HepG2 (cell line): ENCODE data around the gene OGG1. TPM values are rescaled to one million over a fixed set of nuclear protein-coding genes. Genes with fewer than 3 reads are reported as not detected.

ENCODE experiments used
- ATAC-seq: fragments of 200-7000 bp; cut with Tn5 transposase; 3 replicates; pipeline ENCODE4 v1.9.1; 2020; ENCODE audit warnings: mild to moderate bottlenecking, moderate library complexity
- BruUV-seq: library from RNA; stranded (reverse); fragments of 400-500 nt; replicated peaks from 2 replicates; lab custom pipeline; 2021; lab: Mats Ljungman, UMichigan
- CTCF ChIA-PET: fragments of 300-600 bp; formaldehyde crosslinking; extraction: SDS; loops from one replicate; lab custom pipeline; 2021; ENCODE audit warnings: low total read pairs, inconsistent platforms, low intra/inter-chr PET ratio; lab: Yijun Ruan, JAX
- POLR2A ChIA-PET: fragments of 350-600 bp; sonication (Branson Sonifier 250); formaldehyde crosslinking; loops from one replicate; lab custom pipeline; 2020; ENCODE audit warnings: antibody characterized with exemption, inconsistent platforms; lab: Yijun Ruan, JAX
- DNase-seq: peaks from one replicate; pipeline ENCODE4 v3.0.0-alpha.2; 2015; ENCODE audit warnings: low spot score
- FAIRE-seq: peaks from 3 replicates; lab custom pipeline; 2011; peaks lifted over from hg19 to GRCh38; lab: Jason Lieb, UNC
- H2AFZ ChIP-seq: one replicate; pipeline ENCODE4 v1.6.1; 2011; ENCODE audit warnings: low read length, inconsistent platforms
- H3K27ac ChIP-seq: fragments of 300-600 bp; 3 replicates; pipeline ENCODE4 v1.8.0; 2011; ENCODE audit warnings: mixed run types, mild to moderate bottlenecking, mixed read lengths, low read length, inconsistent platforms; ENCODE audit not compliant: insufficient read depth; ENCODE audit errors: extremely low read length
- H3K27me3 ChIP-seq, 2 experiments: fragments of 200-600 bp in 1 of 2; 2 replicates in 1 of 2; 3 replicates in 1 of 2; pipeline versions ENCODE4 v1.6.0 to v1.8.0; 2011; ENCODE audit warnings: low read length in 2 of 2, mild to moderate bottlenecking in 2 of 2, moderate library complexity in 2 of 2, inconsistent platforms in 1 of 2; ENCODE audit not compliant: insufficient read depth in 2 of 2, control insufficient read depth in 1 of 2
- H3K36me3 ChIP-seq, 2 experiments: fragments of 200-600 bp in 1 of 2; replicated peaks in 1 of 2; 2 replicates in 1 of 2; 3 replicates in 1 of 2; pipeline versions ENCODE4 v1.5.1 to v1.8.0; 2011; ENCODE audit warnings: low read length in 2 of 2, inconsistent platforms in 1 of 2; ENCODE audit not compliant: insufficient read depth in 2 of 2, control insufficient read depth in 1 of 2
- H3K4me1 ChIP-seq: 2 replicates; pipeline ENCODE4 v1.5.1; 2012; ENCODE audit warnings: low read length, inconsistent platforms; ENCODE audit not compliant: insufficient read depth
- H3K4me2 ChIP-seq: 2 replicates; pipeline ENCODE4 v1.6.0; 2011; ENCODE audit warnings: low read depth, low read length, inconsistent platforms
- H3K4me3 ChIP-seq, 3 experiments: fragments of 200-600 bp in 1 of 3; sonication (generic), shearing (Covaris generic) in 1 of 3; replicated peaks in 1 of 3; 2 replicates each; pipeline ENCODE4 v1.5.1; 2011 to 2016; ENCODE audit warnings: low read length in 3 of 3, inconsistent platforms in 2 of 3, low read depth in 2 of 3, mild to moderate bottlenecking in 2 of 3, control low read depth in 1 of 3, mixed read lengths in 1 of 3; ENCODE audit not compliant: insufficient read depth in 1 of 3
- H3K79me2 ChIP-seq: one replicate; pipeline ENCODE4 v1.6.1; 2011; ENCODE audit warnings: low read length, inconsistent platforms; ENCODE audit not compliant: insufficient read depth
- H3K9ac ChIP-seq: 2 replicates; pipeline ENCODE4 v1.6.0; 2011; ENCODE audit warnings: mild to moderate bottlenecking, low read depth, low read length, inconsistent platforms; ENCODE audit not compliant: insufficient read depth
- H3K9me3 ChIP-seq: 2 replicates; pipeline ENCODE4 v1.5.1; 2012; ENCODE audit warnings: mild to moderate bottlenecking, low read length
- H4K20me1 ChIP-seq: 2 replicates; pipeline ENCODE4 v1.6.0; 2011; ENCODE audit warnings: inconsistent platforms, mild to moderate bottlenecking, low read length, moderate library complexity; ENCODE audit not compliant: insufficient read depth
- POLR2A ChIP-seq, 2 experiments: IDR thresholded peaks; 2 replicates each; pipeline ENCODE4 v1.6.1; 2011; ENCODE audit warnings: low read depth in 2 of 2, low read length in 2 of 2, mild to moderate bottlenecking in 1 of 2, moderate library complexity in 1 of 2; ENCODE audit not compliant: insufficient read depth in 1 of 2
- RAD51 ChIP-seq: fragments of 450-650 bp; IDR thresholded peaks from 2 replicates; pipeline ENCODE4 v1.6.1; 2016; ENCODE audit warnings: borderline replicate concordance
- USF2 ChIP-seq, 2 experiments: sonication (generic) in 1 of 2; formaldehyde crosslinking in 1 of 2; IDR thresholded peaks; 2 replicates each; pipeline versions ENCODE4 v1.5.1 to v1.6.1; 2011 to 2020; ENCODE audit warnings: borderline replicate concordance in 1 of 2, low read depth in 1 of 2, low read length in 1 of 2, mild to moderate bottlenecking in 1 of 2, missing genetic modification reagents in 1 of 2, moderate library complexity in 1 of 2
- ZBTB3 ChIP-seq: sonication (generic); formaldehyde crosslinking; IDR thresholded peaks from 2 replicates; pipeline ENCODE4 v1.4.0; 2020; ENCODE audit warnings: low read depth, mild to moderate bottlenecking, moderate library complexity, missing genetic modification reagents, borderline replicate concordance
- ZFP82 ChIP-seq: sonication (generic); formaldehyde crosslinking; IDR thresholded peaks from 2 replicates; pipeline ENCODE4 v1.5.1; 2020; ENCODE audit warnings: mild to moderate bottlenecking, missing genetic modification reagents, borderline replicate concordance
- ZGPAT ChIP-seq: IDR thresholded peaks from 2 replicates; pipeline ENCODE4 v1.6.1; 2016; ENCODE audit warnings: mild to moderate bottlenecking
- ZNF143 ChIP-seq: sonication (generic); formaldehyde crosslinking; IDR thresholded peaks from 2 replicates; pipeline ENCODE4 v1.4.0; 2020; ENCODE audit warnings: missing genetic modification reagents
- ZNF33A ChIP-seq: sonication (generic); formaldehyde crosslinking; IDR thresholded peaks from 2 replicates; pipeline ENCODE4 v1.5.1; 2020; ENCODE audit warnings: missing genetic modification reagents, mild to moderate bottlenecking, moderate library complexity, borderline replicate concordance
- ZNF350 ChIP-seq: sonication (generic); formaldehyde crosslinking; IDR thresholded peaks from 2 replicates; pipeline ENCODE4 v1.4.0; 2020; ENCODE audit warnings: mild to moderate bottlenecking, low read depth, missing genetic modification reagents, borderline replicate concordance
- ZNF75D ChIP-seq: sonication (generic); formaldehyde crosslinking; IDR thresholded peaks from 2 replicates; pipeline ENCODE4 v1.8.1; 2023; ENCODE audit warnings: missing genetic modification reagents, mild to moderate bottlenecking, borderline replicate concordance
- WGBS: methylation state at CpG from one replicate; pipeline ENCODE4 v1.1.6; 2017; ENCODE audit warnings: low lambda C conversion rate; 5-methylcytosine and 5-hydroxymethylcytosine counted together
- in situ Hi-C: cut with HindIII; loops from 2 replicates; pipeline ENCODE4 v1.10.0; 2017; ENCODE audit warnings: low pct_unique_long_range_greater_than_20kb; ENCODE audit not compliant: extremely low pct_ligation_motif_present
- intact Hi-C: fragments of 100-400 bp; cut with micrococcal nuclease; formaldehyde crosslinking; loops from one replicate; pipeline ENCODE4 v1.10.0; 2022; ENCODE audit not compliant: unreplicated experiment
- polyA plus RNA-seq, 8 experiments: library from polyadenylated mRNA; depleted of rRNA in 3 of 8; stranded (reverse) in 7 of 8; unstranded in 1 of 8; fragments of >200 nt; fragmentation: Illumina TruSeq in 4 of 8; extraction: Trizol in 4 of 8; gene quantifications; 2 replicates each; pipeline versions ENCODE4 v1.2.1 to v1.2.3, GENCODE V29; 2011 to 2016; ENCODE audit warnings: low read depth in 4 of 8, missing spikeins in 1 of 8, mixed read lengths in 1 of 8; ENCODE audit not compliant: insufficient read depth in 1 of 8
- total RNA-seq, 5 experiments: library from RNA; depleted of rRNA; stranded (reverse); fragments of >200 nt; fragmentation: Illumina TruSeq; extraction: Trizol; gene quantifications; 2 replicates each; pipeline ENCODE4 v1.2.3, GENCODE V29; 2016; ENCODE audit warnings: low read depth in 1 of 5

Gene OGG1
- total and polyA plus RNA-seq, 2 of the 13 experiments (the other 11 are each of a cell fraction or from before 2014, with no cell fraction given), result 28.7 to 33.2 TPM

GRCh38 chr3:9765865-9766264 lies 16.1 kb downstream of the OGG1 start:
- Histone ChIP-seq H3K36me3 (peaks cover 4 to 32% of the 10 kb centered on the region in 2 experiments; a peak in 4 of 5 replicates), H3K4me1 (peaks cover 32% of the 10 kb centered on the region), H3K4me2 (no peak overlapping the region), H3K27me3 (no peaks in the 10 kb centered on the region; a peak in 1 of 5 replicates), H3K9me3 (no peaks in the 10 kb centered on the region), H4K20me1 (no peaks in the 10 kb centered on the region), H3K27ac (no peak overlapping the region), H2AFZ (no peak overlapping the region), H3K79me2 (peaks cover 13% of the 10 kb centered on the region), H3K4me3 (no peak overlapping the region), H3K9ac (no peak overlapping the region)
- ChIA-PET CTCF (no interaction called here), POLR2A (interaction anchor here (1.3 kb wide), 1 partner anchor 27 kb away, joined by 4 read pairs; the partner anchor contains the start of genes ARPC4 and TADA3)
- WGBS, result 97% methylated on average over 4 of the region's 4 CpGs
- intact Hi-C loops, result no loop called here
- no TSS peak for BruUV-seq
- in situ Hi-C loops, result no loop called here
- ATAC-seq, result no peak
- TF ChIP-seq ZBTB3 (CRISPR knock-in tag) (no peak), ZNF33A (CRISPR knock-in tag) (no peak), RAD51 (peak; percentile 66; the same call in 1 of the 2 replicates), POLR2A (IDR thresholded peaks at IDR 0.05; ENCODE audit: insufficient read depth in 1 of 2, low read depth in 2 of 2, low read length in 2 of 2) (0 out of 4 replicates have a peak, but pooled peaks of 1 of the 2 experiments have one; percentile 5), ZNF143 (CRISPR knock-in tag) (no peak), ZFP82 (no peak), USF2 (IDR thresholded peaks at IDR 0.05; ENCODE audit: low read depth, low read length) (peak; percentile 85), USF2 (CRISPR knock-in tag; IDR thresholded peaks at IDR 0.05; ENCODE audit: borderline replicate concordance) (peak; percentile 45; the same call in 1 of the 2 replicates), ZNF350 (CRISPR knock-in tag) (no peak), ZGPAT (CRISPR knock-in tag) (no peak), ZNF75D (no peak)
- no peak for FAIRE-seq
- no peak for DNase-seq
